ENCODE measurements around the gene TOM1.

DNA sequence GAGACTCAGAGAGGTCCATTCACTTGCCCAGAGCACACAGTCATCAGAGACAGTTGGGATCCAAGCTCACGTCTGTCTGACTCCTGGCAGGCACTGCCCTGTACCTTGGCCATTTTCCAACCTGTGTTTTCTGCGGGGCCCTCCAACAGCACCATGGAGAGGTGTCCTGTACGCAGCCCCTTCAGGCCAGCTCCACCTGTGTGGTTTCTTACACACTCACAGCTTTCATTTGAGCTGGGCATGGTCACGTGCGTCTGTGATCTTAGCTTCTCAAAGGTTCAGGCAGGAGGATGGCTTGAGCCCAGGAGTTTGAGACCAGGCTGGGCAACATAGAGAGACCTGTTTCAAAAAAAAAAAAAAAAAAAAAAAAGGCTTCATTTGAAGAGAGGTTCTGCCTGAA is 24.4 kb downstream of the TOM1 start:
- TF ChIP-seq, protein P1, sequence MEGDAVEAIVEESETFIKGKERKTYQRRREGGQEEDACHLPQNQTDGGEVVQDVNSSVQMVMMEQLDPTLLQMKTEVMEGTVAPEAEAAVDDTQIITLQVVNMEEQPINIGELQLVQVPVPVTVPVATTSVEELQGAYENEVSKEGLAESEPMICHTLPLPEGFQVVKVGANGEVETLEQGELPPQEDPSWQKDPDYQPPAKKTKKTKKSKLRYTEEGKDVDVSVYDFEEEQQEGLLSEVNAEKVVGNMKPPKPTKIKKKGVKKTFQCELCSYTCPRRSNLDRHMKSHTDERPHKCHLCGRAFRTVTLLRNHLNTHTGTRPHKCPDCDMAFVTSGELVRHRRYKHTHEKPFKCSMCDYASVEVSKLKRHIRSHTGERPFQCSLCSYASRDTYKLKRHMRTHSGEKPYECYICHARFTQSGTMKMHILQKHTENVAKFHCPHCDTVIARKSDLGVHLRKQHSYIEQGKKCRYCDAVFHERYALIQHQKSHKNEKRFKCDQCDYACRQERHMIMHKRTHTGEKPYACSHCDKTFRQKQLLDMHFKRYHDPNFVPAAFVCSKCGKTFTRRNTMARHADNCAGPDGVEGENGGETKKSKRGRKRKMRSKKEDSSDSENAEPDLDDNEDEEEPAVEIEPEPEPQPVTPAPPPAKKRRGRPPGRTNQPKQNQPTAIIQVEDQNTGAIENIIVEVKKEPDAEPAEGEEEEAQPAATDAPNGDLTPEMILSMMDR (IDR thresholded peaks at IDR 0.05) = no peak
- no peak for TF ChIP-seq POLR2A (IDR thresholded peaks at IDR 0.05)

Measured in Peyer's patch (tissue), 4 donors.